ENCODE measurements around the gene TFEB. TPM values are rescaled to one million over a fixed set of nuclear protein-coding genes. Genes with fewer than 3 reads are reported as not detected.

Gene TFEB
- total and polyA plus RNA-seq, 4 donors = 13.3 to 38.4 (median 27.8) TPM

DNA sequence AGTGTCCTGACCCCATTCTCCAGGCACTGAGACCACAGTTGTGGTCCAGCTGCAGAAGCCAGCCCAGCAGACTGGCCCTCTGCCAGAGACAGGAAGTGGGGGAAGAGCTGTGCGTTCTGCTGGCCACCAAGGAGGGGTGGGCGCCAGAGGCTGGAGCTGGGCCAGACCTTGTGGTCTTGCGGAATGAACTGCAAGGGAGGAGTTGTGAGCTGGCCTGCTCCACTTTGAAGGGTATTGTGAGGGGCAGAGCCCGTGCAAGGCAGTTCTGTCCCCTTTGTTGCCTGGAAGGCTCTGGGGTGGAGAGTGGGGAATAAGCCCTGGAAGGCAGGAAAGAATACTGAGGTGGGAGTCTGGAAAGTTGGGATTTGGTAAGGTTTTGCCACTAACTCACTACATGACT, 100.8 kb downstream of the TFEB start:
- Histone ChIP-seq H3K27me3 (ENCODE audit: control insufficient read depth in 3 of 3, insufficient read depth in 3 of 3, low read length in 2 of 3) (no peaks in the 10 kb centered on the region), H3K4me3 (no peak overlapping the region), H3K27ac (ENCODE audit: low read depth in 1 of 2, low read length in 1 of 2) (no peak overlapping the region), H3K36me3 (ENCODE audit: control insufficient read depth in 4 of 4, insufficient read depth in 4 of 4, low read length in 4 of 4) (peaks cover 0 to 5% (median 0%) of the 10 kb centered on the region in 4 donors), H3K4me1 (ENCODE audit: control insufficient read depth in 5 of 5, insufficient read depth in 5 of 5, low read length in 5 of 5) (peaks cover 0 to 74% (median 21%) of the 10 kb centered on the region in 5 donors), H3K9me3 (ENCODE audit: control insufficient read depth in 4 of 4, insufficient read depth in 3 of 4, low read length in 3 of 4) (peaks cover 0 to 1% (median 0%) of the 10 kb centered on the region in 4 donors), H3K9ac (ENCODE audit: insufficient read depth in 1 of 2, low read length in 2 of 2) (no peak overlapping the region)
- ATAC-seq (ENCODE audit: insufficient read depth, low FRiP score) (no peak), DNase-seq (peak; percentile 98 to 99 (median 99))
- TF ChIP-seq, protein P1, sequence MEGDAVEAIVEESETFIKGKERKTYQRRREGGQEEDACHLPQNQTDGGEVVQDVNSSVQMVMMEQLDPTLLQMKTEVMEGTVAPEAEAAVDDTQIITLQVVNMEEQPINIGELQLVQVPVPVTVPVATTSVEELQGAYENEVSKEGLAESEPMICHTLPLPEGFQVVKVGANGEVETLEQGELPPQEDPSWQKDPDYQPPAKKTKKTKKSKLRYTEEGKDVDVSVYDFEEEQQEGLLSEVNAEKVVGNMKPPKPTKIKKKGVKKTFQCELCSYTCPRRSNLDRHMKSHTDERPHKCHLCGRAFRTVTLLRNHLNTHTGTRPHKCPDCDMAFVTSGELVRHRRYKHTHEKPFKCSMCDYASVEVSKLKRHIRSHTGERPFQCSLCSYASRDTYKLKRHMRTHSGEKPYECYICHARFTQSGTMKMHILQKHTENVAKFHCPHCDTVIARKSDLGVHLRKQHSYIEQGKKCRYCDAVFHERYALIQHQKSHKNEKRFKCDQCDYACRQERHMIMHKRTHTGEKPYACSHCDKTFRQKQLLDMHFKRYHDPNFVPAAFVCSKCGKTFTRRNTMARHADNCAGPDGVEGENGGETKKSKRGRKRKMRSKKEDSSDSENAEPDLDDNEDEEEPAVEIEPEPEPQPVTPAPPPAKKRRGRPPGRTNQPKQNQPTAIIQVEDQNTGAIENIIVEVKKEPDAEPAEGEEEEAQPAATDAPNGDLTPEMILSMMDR (IDR thresholded peaks at IDR 0.05; ENCODE audit: control extremely low read depth, extremely low read depth) = no peak
- WGBS, 2 donors = 11 to 20% methylated on average over 4 of the region's 4 CpGs

Small RNA genes lying within 50 kb of the gene (small RNA-seq; reads per million reads assigned to genes)
- gene AL365205.3 (ENCODE audit: low replicate concordance) = not detected

Other genes with a start within 250 kb of the TFEB start
- gene FOXP4, start 189.2 kb downstream of the TFEB start, total RNA-seq = 10 to 100 TPM; 22.6 to 35.0 TPM
- gene FOXP4, start 189.2 kb downstream of the TFEB start, polyA plus RNA-seq = 10 to 100 TPM; 12.8 to 21.7 TPM
- 10 to 100 TPM; 22.1 to 36.4 TPM for gene MDFI, start 97.1 kb downstream of the TFEB start, total RNA-seq
- 10 to 100 TPM; 16.4 to 21.8 TPM for gene MDFI, start 97.1 kb downstream of the TFEB start, polyA plus RNA-seq
- 100 to 1,000 TPM in 1 of 2 donors, 10 to 100 TPM in 1; 19.2 to 586 TPM for gene PGC, start 11.8 kb upstream of the TFEB start, total RNA-seq
- gene PGC, start 11.8 kb upstream of the TFEB start, polyA plus RNA-seq = 1,000 to 10,000 TPM in 1 of 2 donors, 100 to 1,000 TPM in 1; 348 to 1,394 TPM
- 10 to 100 TPM in 1 of 2 donors, 1 to 10 TPM in 1; 7.3 to 11.2 TPM for gene FRS3, start 44.3 kb upstream of the TFEB start, total RNA-seq
- gene FRS3, start 44.3 kb upstream of the TFEB start, polyA plus RNA-seq = 1 to 10 TPM; 3.7 to 6.5 TPM
- 1 to 10 TPM; 6.9 TPM for gene PRICKLE4, start 45.2 kb upstream of the TFEB start, total RNA-seq
- 1 to 10 TPM; 2.9 to 4.1 TPM for gene PRICKLE4, start 45.2 kb upstream of the TFEB start, polyA plus RNA-seq
- 100 to 1,000 TPM in 1 of 2 donors, 10 to 100 TPM in 1; 43.5 to 172 TPM for gene TOMM6, start 52.1 kb upstream of the TFEB start, total RNA-seq
- gene TOMM6, start 52.1 kb upstream of the TFEB start, polyA plus RNA-seq = 100 to 1,000 TPM; 236 to 313 TPM
- 1 to 10 TPM; 4.9 to 8.6 TPM for gene USP49, start 159.8 kb upstream of the TFEB start, total RNA-seq
- 1 to 10 TPM; 1.8 to 2.3 TPM for gene USP49, start 159.8 kb upstream of the TFEB start, polyA plus RNA-seq
- gene MED20, start 185.5 kb upstream of the TFEB start, total RNA-seq = 10 to 100 TPM; 20.2 to 20.4 TPM
- gene MED20, start 185.5 kb upstream of the TFEB start, polyA plus RNA-seq = 10 to 100 TPM in 1 of 2 donors, 1 to 10 TPM in 1; 7.0 to 10.1 TPM
- 10 to 100 TPM in 1 of 2 donors, 1 to 10 TPM in 1; 9.9 to 19.7 TPM for gene BYSL, start 185.9 kb upstream of the TFEB start, total RNA-seq
- 10 to 100 TPM in 1 of 2 donors, 1 to 10 TPM in 1; 8.8 to 20.4 TPM for gene BYSL, start 185.9 kb upstream of the TFEB start, polyA plus RNA-seq
- gene CCND3, start 206.2 kb upstream of the TFEB start, total RNA-seq = 100 to 1,000 TPM; 124 to 192 TPM
- gene CCND3, start 206.2 kb upstream of the TFEB start, polyA plus RNA-seq = 100 to 1,000 TPM; 120 to 221 TPM

Measured in lung (tissue), 13 donors.